Transverse colon (tissue), 4 donors: ENCODE data around the gene ABCA4. TPM values are rescaled to one million over a fixed set of nuclear protein-coding genes. Genes with fewer than 3 reads are reported as not detected.

Source experiments
- DNase-seq: peaks from one replicate; pipeline ENCODE4 v3.0.0-alpha.2; 2019
- H3K27ac ChIP-seq, 4 donors: fragments of 200-600 bp; sonication (generic); 2 replicates each; pipeline ENCODE4 v1.5.1; 2016 to 2018; ENCODE audit warnings: inconsistent platforms in 4 of 4
- H3K27me3 ChIP-seq: fragments of 200-600 bp; sonication (generic); 2 replicates; pipeline ENCODE4 v1.5.1; 2017; ENCODE audit warnings: inconsistent platforms
- H3K36me3 ChIP-seq, 4 donors: fragments of 200-600 bp; sonication (generic); 2 replicates each; pipeline ENCODE4 v1.5.1; 2017 to 2019; ENCODE audit warnings: inconsistent platforms in 4 of 4
- H3K4me1 ChIP-seq, 4 donors: fragments of 200-600 bp; sonication (generic); 2 replicates each; pipeline ENCODE4 v1.5.1; 2017 to 2020; ENCODE audit warnings: inconsistent platforms in 4 of 4
- H3K4me3 ChIP-seq, 4 donors: fragments of 200-600 bp; sonication (generic); 1 replicate in 1 of 4; 2 replicates in 3 of 4; pipeline versions ENCODE4 v1.5.1 to v1.6.1; 2017 to 2019; ENCODE audit warnings: inconsistent platforms in 4 of 4
- H3K9me3 ChIP-seq, 2 donors: fragments of 200-600 bp; sonication (generic); 2 replicates each; pipeline ENCODE4 v1.5.1; 2017 to 2019; ENCODE audit warnings: inconsistent platforms in 2 of 2
- CTCF ChIP-seq, 5 experiments: fragments of 200-600 bp in 3 of 5; fragments of 450-650 bp in 2 of 5; sonication (generic) in 3 of 5; IDR thresholded peaks; 1 replicate in 2 of 5; 2 replicates in 3 of 5; pipeline ENCODE4 v1.5.1; 2016 to 2017; ENCODE audit warnings: antibody characterized with exemption in 5 of 5, inconsistent platforms in 3 of 5, mild to moderate bottlenecking in 2 of 5, moderate library complexity in 1 of 5
- EP300 ChIP-seq: sonication (generic); formaldehyde crosslinking; IDR thresholded peaks from one replicate; pipeline ENCODE4 v1.6.1; 2017; ENCODE audit warnings: antibody characterized with exemption, low read depth
- POLR2A ChIP-seq: fragments of 450-650 bp; IDR thresholded peaks from one replicate; pipeline ENCODE4 v1.6.1; 2016; ENCODE audit warnings: antibody characterized with exemption, mild to moderate bottlenecking, moderate library complexity
- POLR2AphosphoS5 ChIP-seq, 3 donors: sonication (generic); formaldehyde crosslinking; IDR thresholded peaks; one replicate each; pipeline ENCODE4 v1.6.1; 2016; ENCODE audit warnings: antibody characterized with exemption in 3 of 3
- WGBS, 2 donors: methylation state at CpG; one replicate each; pipeline ENCODE4 v1.1.5; 2018; ENCODE audit warnings: low coverage in 1 of 2; 5-methylcytosine and 5-hydroxymethylcytosine counted together
- in situ Hi-C, 4 donors: fragments of 200-750 bp; cut with MboI; loops; one replicate each; pipeline versions ENCODE4 v1.15.0 to v1.15.1; 2017; ENCODE audit warnings: low sequenced_read_pairs in 3 of 4, low pct_ligation_motif_present in 1 of 4, low pct_unique_long_range_greater_than_20kb in 1 of 4
- intact Hi-C: fragments of 100-400 bp; cut with DNase I; formaldehyde crosslinking; loops from one replicate; pipeline ENCODE4 v1.15.1; 2023; ENCODE audit warnings: low total_unique reads
- total RNA-seq, 4 donors: library from RNA; depleted of rRNA; stranded (reverse); fragments of >200 nt; gene quantifications; one replicate each; pipeline ENCODE4 v1.1.0, GENCODE V29; 2016

Gene ABCA4
- total RNA-seq, 4 donors from 2014 or later = 0.16 to 0.55 TPM; not detected in 2

- intact Hi-C loops = loop anchor here (5.0 to 10.0 kb wide), 2 partner anchors 200 to 292 kb away; no protein-coding TSS in a partner anchor
- Histone ChIP-seq H3K4me1 (peaks cover 0 to 9% (median 4%) of the 10 kb centered on the region in 4 donors), H3K9me3 (no peaks in the 10 kb centered on the region), H3K27ac (peak overlapping the region; percentile 15 to 61 (median 40)), H3K4me3 (no peak overlapping the region), H3K27me3 (no peaks in the 10 kb centered on the region), H3K36me3 (no peaks in the 10 kb centered on the region)
- 75 to 84% methylated on average over 2 to 9 of the region's 9 CpGs for WGBS, 2 donors
- no peak for DNase-seq
- in situ Hi-C loops = loop anchor here in 1 of 4 donors (25.0 kb wide), 1 partner anchor 417 kb away; no protein-coding TSS in a partner anchor
- TF ChIP-seq POLR2AphosphoS5 (IDR thresholded peaks at IDR 0.05) (no peak), POLR2A (no peak), CTCF (IDR thresholded peaks at IDR 0.05) (no peak)
Measured at GRCh38 chr1:94044891-94045290, 76.1 kb downstream of the ABCA4 start.

GRCh38 chr1:94044290-94044790 is 76.6 kb downstream of the ABCA4 start:
- Histone ChIP-seq H3K4me1 (peaks cover 0 to 15% (median 4%) of the 10 kb centered on the region in 4 donors), H3K27me3 (no peaks in the 10 kb centered on the region), H3K36me3 (no peaks in the 10 kb centered on the region), H3K4me3 (no peak overlapping the region), H3K9me3 (no peaks in the 10 kb centered on the region), H3K27ac (peak overlapping the region; percentile 29 to 66 (median 56))
- TF ChIP-seq CTCF (IDR thresholded peaks at IDR 0.05) (no peak), EP300 (no peak), POLR2A (no peak), POLR2AphosphoS5 (IDR thresholded peaks at IDR 0.05) (no peak)
- DNase-seq = peak; percentile 29
- intact Hi-C loops = loop anchor here (5.0 to 10.0 kb wide), 2 partner anchors 200 to 293 kb away; no protein-coding TSS in a partner anchor
- 29 to 40% methylated on average over 2 to 9 of the region's 9 CpGs for WGBS, 2 donors
- in situ Hi-C loops = loop anchor here in 1 of 4 donors (25.0 kb wide), 1 partner anchor 418 kb away; no protein-coding TSS in a partner anchor

GRCh38 chr1:94043738-94044289 is 77.1 kb downstream of the ABCA4 start:
- H3K27ac ChIP-seq = peak overlapping the region; percentile 29 to 66 (median 56)
- no peaks in the 10 kb centered on the region for H3K9me3 ChIP-seq
- intact Hi-C loops (loop anchor here (5.0 to 10.0 kb wide), 2 partner anchors 201 to 293 kb away; no protein-coding TSS in a partner anchor), in situ Hi-C loops (loop anchor here in 1 of 4 donors (25.0 kb wide), 1 partner anchor 418 kb away; no protein-coding TSS in a partner anchor)
- H3K4me3 ChIP-seq = no peak overlapping the region
- 43 to 64% methylated on average over 1 to 4 of the region's 4 CpGs for WGBS, 2 donors
- no peak for DNase-seq
- no peaks in the 10 kb centered on the region for H3K36me3 ChIP-seq
- no peak for TF ChIP-seq EP300
- TF ChIP-seq POLR2AphosphoS5 (IDR thresholded peaks at IDR 0.05) = no peak
- no peak for TF ChIP-seq POLR2A
- no peak for TF ChIP-seq CTCF (IDR thresholded peaks at IDR 0.05)
- no peaks in the 10 kb centered on the region for H3K27me3 ChIP-seq
- peaks cover 0 to 15% (median 4%) of the 10 kb centered on the region in 4 donors for H3K4me1 ChIP-seq

GRCh38 chr1:94042388-94042787 is 78.6 kb downstream of the ABCA4 start:
- H3K4me3 ChIP-seq = no peak overlapping the region
- intact Hi-C loops (loop anchor here (5.0 to 10.0 kb wide), 2 partner anchors 202 to 295 kb away; no protein-coding TSS in a partner anchor), in situ Hi-C loops (loop anchor here in 1 of 4 donors (25.0 kb wide), 1 partner anchor 420 kb away; no protein-coding TSS in a partner anchor)
- H3K4me1 ChIP-seq = peaks cover 0 to 15% (median 4%) of the 10 kb centered on the region in 4 donors
- WGBS, 2 donors = 94 to 100% methylated on average over 1 of the region's 1 CpG
- peaks cover 4% of the 10 kb centered on the region for H3K27me3 ChIP-seq
- no peak overlapping the region for H3K27ac ChIP-seq
- no peaks in the 10 kb centered on the region for H3K9me3 ChIP-seq
- no peaks in the 10 kb centered on the region for H3K36me3 ChIP-seq
- TF ChIP-seq POLR2A = no peak
- no peak for TF ChIP-seq EP300
- DNase-seq = no peak
